K562 (cell line): ENCODE measurements around the gene TRIM23. TPM values are rescaled to one million over a fixed set of nuclear protein-coding genes. Genes with fewer than 3 reads are reported as not detected.

Experiments
- ATF7 ChIP-seq: fragments of 450-650 bp; IDR thresholded peaks from 2 replicates; pipeline ENCODE4 v1.7.1; 2014; ENCODE audit warnings: mild to moderate bottlenecking, moderate library complexity
- CBX2 ChIP-seq: fragments of 200-600 bp; sonication (generic); IDR thresholded peaks from one replicate; pipeline ENCODE4 v1.6.1; 2012; ENCODE audit warnings: mild to moderate bottlenecking, low read length, inconsistent platforms; ENCODE audit not compliant: insufficient read depth, poor library complexity, severe bottlenecking
- CREM ChIP-seq: IDR thresholded peaks from 2 replicates; pipeline ENCODE4 v1.6.1; 2014; ENCODE audit warnings: antibody characterized with exemption, low read depth
- FOXJ2 ChIP-seq: fragments of 200-800 bp; sonication (Bioruptor generic); IDR thresholded peaks from 2 replicates; pipeline ENCODE4 v1.6.1; 2016; ENCODE audit warnings: missing genetic modification characterization, missing compliant biosample characterization
- GTF2A2 ChIP-seq: IDR thresholded peaks from 2 replicates; pipeline ENCODE4 v1.6.1; 2016; ENCODE audit warnings: mild to moderate bottlenecking, missing genetic modification characterization, missing compliant biosample characterization
- LCOR ChIP-seq: sonication (generic); formaldehyde crosslinking; IDR thresholded peaks from 2 replicates; pipeline ENCODE4 v1.8.0; 2022; ENCODE audit warnings: mild to moderate bottlenecking, missing genetic modification reagents
- NCOR1 ChIP-seq: fragments of 450-650 bp; IDR thresholded peaks from 2 replicates; pipeline ENCODE4 v1.6.1; 2016; ENCODE audit warnings: mild to moderate bottlenecking, moderate library complexity
- NRF1 ChIP-seq, 2 experiments: fragments of 450-650 bp; IDR thresholded peaks in 1 of 2; conservative IDR thresholded peaks in 1 of 2; 2 replicates each; pipeline ENCODE4 v1.6.1; 2014; ENCODE audit warnings: mild to moderate bottlenecking in 2 of 2
- PHTF2 ChIP-seq: fragments of 250-450 bp; sonication (Bioruptor Pico); IDR thresholded peaks from 2 replicates; pipeline ENCODE4 v1.5.0; 2021; ENCODE audit warnings: mild to moderate bottlenecking
- POLR2AphosphoS2 ChIP-seq: IDR thresholded peaks from 2 replicates; pipeline ENCODE4 v1.6.1; 2012; ENCODE audit warnings: low read length, improper control_type of control experiment
- POU5F1 ChIP-seq: fragments of 150-350 bp; IDR thresholded peaks from 2 replicates; pipeline ENCODE4 v1.6.1; 2014; ENCODE audit warnings: borderline replicate concordance, low read length, low read depth, mild to moderate bottlenecking; ENCODE audit not compliant: partially characterized antibody
- SIN3B ChIP-seq: fragments of 450-650 bp; IDR thresholded peaks from 2 replicates; pipeline ENCODE4 v1.6.1; 2017; ENCODE audit warnings: low read depth, mild to moderate bottlenecking, moderate library complexity
- SREBF2 ChIP-seq: sonication (generic); formaldehyde crosslinking; IDR thresholded peaks from 2 replicates; pipeline ENCODE4 v1.4.0; 2020; ENCODE audit warnings: mild to moderate bottlenecking, missing genetic modification reagents
- SRSF3 ChIP-seq: fragments of 200-400 bp; formaldehyde crosslinking; IDR thresholded peaks from 2 replicates; pipeline ENCODE4 v1.6.1; 2016; ENCODE audit warnings: mild to moderate bottlenecking, low read length, moderate library complexity; ENCODE audit not compliant: insufficient read depth
- SUPT5H ChIP-seq: fragments of 450-650 bp; IDR thresholded peaks from 2 replicates; pipeline ENCODE4 v1.6.1; 2016
- THAP12 ChIP-seq: fragments of 250-450 bp; sonication (Bioruptor Pico); IDR thresholded peaks from 2 replicates; pipeline ENCODE4 v1.9.0; 2021; ENCODE audit warnings: mild to moderate bottlenecking, inconsistent platforms
- TRIM24 ChIP-seq, 2 experiments: fragments of 450-650 bp; IDR thresholded peaks; 2 replicates each; pipeline ENCODE4 v1.6.1; 2016
- ZFP30 ChIP-seq: fragments of 250-450 bp; sonication (Bioruptor Pico); IDR thresholded peaks from 2 replicates; pipeline ENCODE4 v1.8.0; 2022; ENCODE audit warnings: moderate library complexity, mild to moderate bottlenecking, inconsistent platforms, borderline replicate concordance
- ZFX ChIP-seq: sonication (generic); formaldehyde crosslinking; IDR thresholded peaks from 2 replicates; pipeline ENCODE4 v1.8.0; 2022; ENCODE audit warnings: mild to moderate bottlenecking, missing genetic modification reagents, moderate library complexity
- ZKSCAN1 ChIP-seq: fragments of 150-350 bp; IDR thresholded peaks from 2 replicates; pipeline ENCODE4 v1.6.1; 2016; ENCODE audit warnings: low read depth, low read length
- ZNF444 ChIP-seq: fragments of 250-450 bp; sonication (Bioruptor Pico); IDR thresholded peaks from 2 replicates; pipeline ENCODE4 v1.4.0; 2020; ENCODE audit warnings: mild to moderate bottlenecking, moderate library complexity
- polyA plus RNA-seq, 8 experiments: library from polyadenylated mRNA; depleted of rRNA in 4 of 8; stranded (reverse) in 5 of 8; unstranded in 3 of 8; fragments of >200 nt; fragmentation: Nextera tagmentation in 2 of 8; fragmentation: Illumina TruSeq in 1 of 8; extraction: Ambion mirVana in 2 of 8; extraction: Trizol in 1 of 8; gene quantifications; 2 replicates each; pipeline versions ENCODE4 v1.2.1 to v1.2.3, GENCODE V29; 2011 to 2014; ENCODE audit warnings: inconsistent platforms in 1 of 8, missing spikeins in 1 of 8
- total RNA-seq, 7 experiments: library from RNA; depleted of rRNA in 6 of 7; stranded (reverse); fragments of >200 nt in 6 of 7; fragmentation: Illumina TruSeq in 2 of 7; extraction: Trizol in 2 of 7; gene quantifications; 2 replicates each; pipeline versions ENCODE4 v1.2.1 to v1.2.3, GENCODE V29; 2011 to 2021; ENCODE audit warnings: low replicate concordance in 1 of 7
- TF ChIP-seq, protein P1 (sequence below): sonication (generic); formaldehyde crosslinking; IDR thresholded peaks from 2 replicates; pipeline ENCODE4 v1.8.0; 2022; ENCODE audit warnings: mild to moderate bottlenecking, missing genetic modification reagents

Gene TRIM23
- total and polyA plus RNA-seq, 9 of the 15 experiments (the other 6 are each of a cell fraction or from before 2014, with no cell fraction given) = 2.4 to 8.5 (median 4.9) TPM

- no peak for TF ChIP-seq ZNF444
- TF ChIP-seq NRF1 (conservative IDR thresholded peaks at IDR 0.05 in 1 of 2, IDR thresholded peaks at IDR 0.05 in 1 of 2) = peak; percentile 97 to 98
- TF ChIP-seq ZFP30 (CRISPR knock-in tag) = no peak
- no peak for TF ChIP-seq POU5F1
- peak; percentile 76 for TF ChIP-seq CREM
- no peak for TF ChIP-seq POLR2AphosphoS2
- no peak for TF ChIP-seq GTF2A2 (tag)
- TF ChIP-seq NCOR1 = no peak
- TF ChIP-seq, protein P1, sequence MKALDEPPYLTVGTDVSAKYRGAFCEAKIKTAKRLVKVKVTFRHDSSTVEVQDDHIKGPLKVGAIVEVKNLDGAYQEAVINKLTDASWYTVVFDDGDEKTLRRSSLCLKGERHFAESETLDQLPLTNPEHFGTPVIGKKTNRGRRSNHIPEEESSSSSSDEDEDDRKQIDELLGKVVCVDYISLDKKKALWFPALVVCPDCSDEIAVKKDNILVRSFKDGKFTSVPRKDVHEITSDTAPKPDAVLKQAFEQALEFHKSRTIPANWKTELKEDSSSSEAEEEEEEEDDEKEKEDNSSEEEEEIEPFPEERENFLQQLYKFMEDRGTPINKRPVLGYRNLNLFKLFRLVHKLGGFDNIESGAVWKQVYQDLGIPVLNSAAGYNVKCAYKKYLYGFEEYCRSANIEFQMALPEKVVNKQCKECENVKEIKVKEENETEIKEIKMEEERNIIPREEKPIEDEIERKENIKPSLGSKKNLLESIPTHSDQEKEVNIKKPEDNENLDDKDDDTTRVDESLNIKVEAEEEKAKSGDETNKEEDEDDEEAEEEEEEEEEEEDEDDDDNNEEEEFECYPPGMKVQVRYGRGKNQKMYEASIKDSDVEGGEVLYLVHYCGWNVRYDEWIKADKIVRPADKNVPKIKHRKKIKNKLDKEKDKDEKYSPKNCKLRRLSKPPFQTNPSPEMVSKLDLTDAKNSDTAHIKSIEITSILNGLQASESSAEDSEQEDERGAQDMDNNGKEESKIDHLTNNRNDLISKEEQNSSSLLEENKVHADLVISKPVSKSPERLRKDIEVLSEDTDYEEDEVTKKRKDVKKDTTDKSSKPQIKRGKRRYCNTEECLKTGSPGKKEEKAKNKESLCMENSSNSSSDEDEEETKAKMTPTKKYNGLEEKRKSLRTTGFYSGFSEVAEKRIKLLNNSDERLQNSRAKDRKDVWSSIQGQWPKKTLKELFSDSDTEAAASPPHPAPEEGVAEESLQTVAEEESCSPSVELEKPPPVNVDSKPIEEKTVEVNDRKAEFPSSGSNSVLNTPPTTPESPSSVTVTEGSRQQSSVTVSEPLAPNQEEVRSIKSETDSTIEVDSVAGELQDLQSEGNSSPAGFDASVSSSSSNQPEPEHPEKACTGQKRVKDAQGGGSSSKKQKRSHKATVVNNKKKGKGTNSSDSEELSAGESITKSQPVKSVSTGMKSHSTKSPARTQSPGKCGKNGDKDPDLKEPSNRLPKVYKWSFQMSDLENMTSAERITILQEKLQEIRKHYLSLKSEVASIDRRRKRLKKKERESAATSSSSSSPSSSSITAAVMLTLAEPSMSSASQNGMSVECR (CRISPR knock-in tag) = 0 out of 2 replicates have a peak, but pooled peaks have one; percentile 53
- peak; percentile 35; the same call in 1 of the 2 replicates for TF ChIP-seq THAP12 (CRISPR knock-in tag)
- TF ChIP-seq ATF7 = peak; percentile 45; the same call in 1 of the 2 replicates
- TF ChIP-seq ZFX (CRISPR knock-in tag) = peak; percentile 53
- TF ChIP-seq ZKSCAN1 = no peak
- peak; percentile 65; the same call in 1 of the 2 replicates for TF ChIP-seq FOXJ2
- peak; percentile 73; the same call in 1 of the 2 replicates for TF ChIP-seq SUPT5H
- TF ChIP-seq SRSF3 = no peak
- 0 out of 2 replicates have a peak, but pooled peaks have one; percentile 1 for TF ChIP-seq LCOR (CRISPR knock-in tag)
- no peak for TF ChIP-seq SIN3B
- no peak for TF ChIP-seq SREBF2 (CRISPR knock-in tag)
- no peak for TF ChIP-seq PHTF2 (CRISPR knock-in tag)
- TF ChIP-seq CBX2 = no peak
- no peak for TF ChIP-seq TRIM24 (IDR thresholded peaks at IDR 0.05)
Measured at GRCh38 chr5:65624025-65624570, at the start of gene TRIM23 (continued).
